T-cell (primary cell): ENCODE results near the gene RTBDN. TPM values are rescaled to one million over a fixed set of nuclear protein-coding genes. Genes with fewer than 3 reads are reported as not detected.
A peak's percentile ranks its signal among the peaks of the same experiment; 100 is the strongest.

Source experiments
- ATAC-seq, 4 experiments: fragments of 200-7000 bp in 3 of 4; fragments of 150-1000 bp in 1 of 4; cut with Tn5 transposase; replicated peaks in 1 of 4; 1 replicate in 3 of 4; 2 replicates in 1 of 4; pipeline ENCODE4 v1.10.0; 2021; ENCODE audit warnings: moderate library complexity in 3 of 4, mild to moderate bottlenecking in 2 of 4, moderate number of reproducible peaks in 1 of 4
- CTCF ChIA-PET, 2 donors: fragments of 300-600 bp; sonication (Branson Sonifier 250); formaldehyde crosslinking; loops; one replicate each; lab custom pipeline; 2022; ENCODE audit warnings: antibody characterized with exemption in 2 of 2; lab: Charles Lee
- POLR2A ChIA-PET, 2 donors: fragments of 300-600 bp; sonication (Branson Sonifier 250); formaldehyde crosslinking; loops; one replicate each; lab custom pipeline; 2022; ENCODE audit warnings: antibody characterized with exemption in 2 of 2; lab: Charles Lee
- DNase-seq, 35 experiments: peaks; one replicate each; pipeline versions ENCODE4 v3.0.0 to v3.0.0-alpha.2; 2013 to 2023
- H3K27ac ChIP-seq: one replicate; pipeline ENCODE4 v1.5.1; 2013; ENCODE audit warnings: low read length
- H3K27me3 ChIP-seq, 2 experiments: replicated peaks in 1 of 2; 1 replicate in 1 of 2; 2 replicates in 1 of 2; pipeline versions ENCODE4 v1.6.1 to v1.7.0; 2013; ENCODE audit warnings: low read length in 1 of 2, mixed read lengths in 1 of 2; ENCODE audit not compliant: control insufficient read depth in 2 of 2, insufficient read depth in 2 of 2; ENCODE audit errors: extremely low read depth in 1 of 2
- H3K36me3 ChIP-seq, 2 donors: 1 replicate in 1 of 2; 2 replicates in 1 of 2; pipeline versions ENCODE4 v1.6.1 to v1.7.0; 2013; ENCODE audit warnings: low read length in 1 of 2; ENCODE audit not compliant: control insufficient read depth in 2 of 2, insufficient read depth in 1 of 2; ENCODE audit errors: extremely low read depth in 1 of 2
- H3K4me1 ChIP-seq, 2 experiments: 1 replicate in 1 of 2; 2 replicates in 1 of 2; pipeline versions ENCODE4 v1.6.1 to v1.7.0; 2013; ENCODE audit warnings: low read length in 2 of 2, mixed read lengths in 1 of 2; ENCODE audit not compliant: insufficient read depth in 2 of 2, control insufficient read depth in 1 of 2; ENCODE audit errors: extremely low read depth in 1 of 2
- H3K4me3 ChIP-seq, 2 donors: 1 replicate in 1 of 2; 2 replicates in 1 of 2; pipeline versions ENCODE4 v1.5.1 to v1.7.0; 2013; ENCODE audit warnings: mild to moderate bottlenecking in 2 of 2, low read length in 1 of 2, moderate library complexity in 1 of 2; ENCODE audit not compliant: control insufficient read depth in 1 of 2; ENCODE audit errors: extremely low read depth in 1 of 2
- H3K9me3 ChIP-seq: 2 replicates; pipeline ENCODE4 v1.7.0; 2013
- H3K27ac Mint-ChIP-seq, 2 donors: one replicate each; pipeline ENCODE4 v1.8.0; 2020 to 2021; ENCODE audit warnings: mild to moderate bottlenecking in 2 of 2, mixed read lengths in 2 of 2
- H3K27me3 Mint-ChIP-seq, 2 donors: one replicate each; pipeline ENCODE4 v1.8.0; 2021 to 2022; ENCODE audit warnings: mixed read lengths in 2 of 2
- H3K36me3 Mint-ChIP-seq: one replicate; pipeline ENCODE4 v1.8.0; 2021; ENCODE audit warnings: mixed read lengths
- H3K4me1 Mint-ChIP-seq, 3 donors: one replicate each; pipeline ENCODE4 v1.8.0; 2020 to 2022; ENCODE audit warnings: mixed read lengths in 3 of 3, mild to moderate bottlenecking in 1 of 3
- H3K4me3 Mint-ChIP-seq, 3 donors: one replicate each; pipeline ENCODE4 v1.8.0; 2020 to 2022; ENCODE audit warnings: mild to moderate bottlenecking in 3 of 3, mixed read lengths in 3 of 3, moderate library complexity in 3 of 3
- H3K9me3 Mint-ChIP-seq, 3 donors: one replicate each; pipeline ENCODE4 v1.8.0; 2020 to 2022; ENCODE audit warnings: mixed read lengths in 3 of 3
- WGBS: methylation state at CpG from one replicate; pipeline ENCODE4 v1.1.5; 2013; ENCODE audit warnings: missing lambda C conversion rate; ENCODE audit not compliant: insufficient coverage; 5-methylcytosine and 5-hydroxymethylcytosine counted together
- total RNA-seq, 35 experiments: library from RNA in 6 of 35; stranded (reverse) in 6 of 35; fragments of 120-200 nt in 1 of 35; gene quantifications; one replicate each; pipeline versions ENCODE4 v1.2.1 to v1.2.4 and lab custom pipeline; 2013 to 2026

Gene RTBDN
- total RNA-seq, 5 donors from 2014 or later (not counting 1 experiment from before 2014, with no cell fraction given) = not detected

GRCh38 chr19:12792853-12793289 lies 41.5 kb downstream of the RTBDN start:
- POLR2A ChIA-PET = interaction anchor here (0.5 to 3.7 kb wide), 9 partner anchors 10 to 1054 kb away, joined by 4 to 45 read pairs (median 5); partner anchors contain the start of gene GET3 (in 1 of the 2)
- H3K9me3 Mint-ChIP-seq = no peaks in the 10 kb centered on the region
- CTCF ChIA-PET = interaction anchor here in 1 of 2 donors (1.6 to 3.6 kb wide), 2 partner anchors 11 to 16 kb away, joined by 20 to 22 read pairs; partner anchors contain the start of gene HOOK2
- H3K4me3 Mint-ChIP-seq = peak overlapping the region; percentile 92
- no peaks in the 10 kb centered on the region for H3K9me3 ChIP-seq
- no peak for ATAC-seq
- H3K27ac Mint-ChIP-seq = peak overlapping the region; percentile 96
- peaks cover 27 to 54% of the 10 kb centered on the region in 2 experiments for H3K4me1 ChIP-seq
- H3K36me3 Mint-ChIP-seq = peaks cover 3% of the 10 kb centered on the region
- WGBS = 0% methylated on average over 3 of the region's 22 CpGs
- peaks cover 0 to 6% of the 10 kb centered on the region in 2 donors for H3K36me3 ChIP-seq
- peaks cover 40 to 50% (median 46%) of the 10 kb centered on the region in 3 donors for H3K4me1 Mint-ChIP-seq
- H3K27me3 ChIP-seq = no peaks in the 10 kb centered on the region
- no peaks in the 10 kb centered on the region for H3K27me3 Mint-ChIP-seq
- H3K4me3 ChIP-seq = peak overlapping the region; percentile 100
- H3K27ac ChIP-seq = peak overlapping the region; percentile 98
- DNase-seq = peak in 17 of 35 experiments; percentile 36 to 65 (median 54)

- H3K4me1 Mint-ChIP-seq = peaks cover 41 to 50% (median 46%) of the 10 kb centered on the region in 3 donors
- H3K36me3 ChIP-seq = peaks cover 0 to 6% of the 10 kb centered on the region in 2 donors
- ChIA-PET CTCF (interaction anchor here in 1 of 2 donors (0.9 to 3.6 kb wide), 4 partner anchors 10 to 26 kb away, joined by 3 to 22 read pairs (median 14); partner anchors contain the start of gene HOOK2), POLR2A (interaction anchor here (0.5 to 3.7 kb wide), 15 partner anchors 8 to 1054 kb away, joined by 3 to 45 read pairs (median 4); partner anchors contain the start of genes GET3 (in 1 of the 2) and RNASEH2A (in 1 of the 2))
- no peaks in the 10 kb centered on the region for H3K9me3 ChIP-seq
- under 1% methylated on average over 81 of the region's 84 CpGs for WGBS
- H3K27me3 ChIP-seq = no peaks in the 10 kb centered on the region
- DNase-seq (peak; percentile 56 to 81 (median 71)), ATAC-seq (peak in 2 of 4 experiments; percentile 4 to 5)
- H3K27me3 Mint-ChIP-seq = no peaks in the 10 kb centered on the region
- peak overlapping the region; percentile 96 for H3K27ac Mint-ChIP-seq
- H3K4me3 Mint-ChIP-seq = peak overlapping the region; percentile 92
- H3K4me3 ChIP-seq = peak overlapping the region; percentile 100
- H3K27ac ChIP-seq = peak overlapping the region; percentile 98
- H3K9me3 Mint-ChIP-seq = no peaks in the 10 kb centered on the region
- H3K4me1 ChIP-seq = peaks cover 27 to 54% of the 10 kb centered on the region in 2 experiments
- H3K36me3 Mint-ChIP-seq = peaks cover 3% of the 10 kb centered on the region
Observed at GRCh38 chr19:12792051-12792852, 42.1 kb downstream of the RTBDN start.

- ChIA-PET CTCF (interaction anchor here in 1 of 2 donors (0.5 to 3.6 kb wide), 4 partner anchors 9 to 26 kb away, joined by 3 to 20 read pairs (median 6); no protein-coding TSS in a partner anchor), POLR2A (interaction anchor here (0.5 to 3.7 kb wide), 15 partner anchors 8 to 1055 kb away, joined by 3 to 45 read pairs (median 4); partner anchors contain the start of genes GET3 (in 1 of the 2) and RNASEH2A (in 1 of the 2))
- peak; percentile 43 to 58 (median 54) for ATAC-seq
- peak; percentile 88 to 99 (median 97) for DNase-seq
- Mint-ChIP-seq H3K27ac (peak within 1 kb of the TSS; percentile 96 to 99), H3K9me3 (no peaks in the 10 kb centered on the region), H3K4me3 (peak within 1 kb of the TSS; percentile 92), H3K4me1 (peaks cover 40 to 49% (median 46%) of the 10 kb centered on the region in 3 donors), H3K27me3 (no peaks in the 10 kb centered on the region), H3K36me3 (peaks cover 1% of the 10 kb centered on the region)
- WGBS = under 1% methylated on average over 73 of the region's 73 CpGs
- Histone ChIP-seq H3K36me3 (no peaks in the 10 kb centered on the region), H3K27me3 (no peaks in the 10 kb centered on the region), H3K4me1 (peaks cover 29 to 58% of the 10 kb centered on the region in 2 experiments), H3K27ac (peak within 1 kb of the TSS; percentile 98), H3K9me3 (no peaks in the 10 kb centered on the region), H3K4me3 (peak within 1 kb of the TSS; percentile 100)
Observed at GRCh38 chr19:12791345-12792050, 42.9 kb downstream of the RTBDN start, which contains the start of gene JUNB. Gene JUNB, plus strand, starts transcription at chr19:12791486. Its CDS starts 286 bp downstream, at chr19:12791772.

- H3K27me3 ChIP-seq = no peaks in the 10 kb centered on the region
- Mint-ChIP-seq H3K27ac (peak overlapping the region; percentile 96 to 99), H3K9me3 (no peaks in the 10 kb centered on the region), H3K4me3 (peak overlapping the region; percentile 92), H3K36me3 (no peaks in the 10 kb centered on the region), H3K4me1 (peaks cover 33 to 42% (median 41%) of the 10 kb centered on the region in 3 donors), H3K27me3 (no peaks in the 10 kb centered on the region)
- peak overlapping the region; percentile 91 to 100 for H3K4me3 ChIP-seq
- no peaks in the 10 kb centered on the region for H3K9me3 ChIP-seq
- no peak for ATAC-seq
- ChIA-PET POLR2A (interaction anchor here (0.5 to 3.7 kb wide), 7 partner anchors 8 to 1037 kb away, joined by 3 to 45 read pairs (median 7); partner anchors contain the start of gene RNASEH2A (in 1 of the 2)), CTCF (interaction anchor here in 1 of 2 donors (0.7 to 3.6 kb wide), 3 partner anchors 9 to 57 kb away, joined by 3 to 20 read pairs (median 9); partner anchors contain the start of gene TRIR)
- no peaks in the 10 kb centered on the region for H3K36me3 ChIP-seq
- peak in 4 of 35 experiments; percentile 12 to 57 (median 22) for DNase-seq
- peak overlapping the region; percentile 98 for H3K27ac ChIP-seq
- WGBS = 2% methylated on average over 22 of the region's 22 CpGs
- peaks cover 29 to 58% of the 10 kb centered on the region in 2 experiments for H3K4me1 ChIP-seq
Observed at GRCh38 chr19:12790628-12791344, 43.6 kb downstream of the RTBDN start.

GRCh38 chr19:12789904-12790619 lies 44.3 kb downstream of the RTBDN start:
- H3K9me3 Mint-ChIP-seq = no peaks in the 10 kb centered on the region
- CTCF ChIA-PET = interaction anchor here in 1 of 2 donors (0.6 to 3.6 kb wide), 3 partner anchors 8 to 56 kb away, joined by 3 to 20 read pairs (median 4); partner anchors contain the start of gene TRIR
- DNase-seq (peak; percentile 72 to 95 (median 84)), ATAC-seq (peak; percentile 25 to 35 (median 28))
- H3K36me3 ChIP-seq = no peaks in the 10 kb centered on the region
- WGBS = under 1% methylated on average over 47 of the region's 56 CpGs
- H3K27ac Mint-ChIP-seq = peak overlapping the region; percentile 96 to 99
- no peaks in the 10 kb centered on the region for H3K36me3 Mint-ChIP-seq
- H3K4me1 Mint-ChIP-seq = peaks cover 28 to 38% (median 37%) of the 10 kb centered on the region in 3 donors
- no peaks in the 10 kb centered on the region for H3K27me3 ChIP-seq
- peak overlapping the region; percentile 91 to 100 for H3K4me3 ChIP-seq
- peak overlapping the region; percentile 92 for H3K4me3 Mint-ChIP-seq
- no peaks in the 10 kb centered on the region for H3K27me3 Mint-ChIP-seq
- H3K4me1 ChIP-seq = peaks cover 35 to 60% of the 10 kb centered on the region in 2 experiments
- POLR2A ChIA-PET = interaction anchor here in 1 of 2 donors (3.7 kb wide), 1 partner anchor 7 kb away, joined by 45 read pairs; no protein-coding TSS in a partner anchor
- H3K9me3 ChIP-seq = no peaks in the 10 kb centered on the region
- peak overlapping the region; percentile 98 for H3K27ac ChIP-seq
